NCI-H1694 (cell line): ENCODE results near the gene DCAF11.
A peak's percentile ranks its signal among the peaks of the same experiment; 100 is the strongest.

Source experiments
- DNase-seq: peaks from one replicate; lab custom pipeline; 2025; lab: John Stamatoyannopoulos, UW

DCAF11 gene

GRCh38 chr14:24079491-24080141 lies 35.0 kb upstream of the DCAF11 start:
- peak; percentile 96 for DNase-seq

- DNase-seq = no peak
Measured at GRCh38 chr14:24080142-24080530, 34.4 kb upstream of the DCAF11 start.

DNA sequence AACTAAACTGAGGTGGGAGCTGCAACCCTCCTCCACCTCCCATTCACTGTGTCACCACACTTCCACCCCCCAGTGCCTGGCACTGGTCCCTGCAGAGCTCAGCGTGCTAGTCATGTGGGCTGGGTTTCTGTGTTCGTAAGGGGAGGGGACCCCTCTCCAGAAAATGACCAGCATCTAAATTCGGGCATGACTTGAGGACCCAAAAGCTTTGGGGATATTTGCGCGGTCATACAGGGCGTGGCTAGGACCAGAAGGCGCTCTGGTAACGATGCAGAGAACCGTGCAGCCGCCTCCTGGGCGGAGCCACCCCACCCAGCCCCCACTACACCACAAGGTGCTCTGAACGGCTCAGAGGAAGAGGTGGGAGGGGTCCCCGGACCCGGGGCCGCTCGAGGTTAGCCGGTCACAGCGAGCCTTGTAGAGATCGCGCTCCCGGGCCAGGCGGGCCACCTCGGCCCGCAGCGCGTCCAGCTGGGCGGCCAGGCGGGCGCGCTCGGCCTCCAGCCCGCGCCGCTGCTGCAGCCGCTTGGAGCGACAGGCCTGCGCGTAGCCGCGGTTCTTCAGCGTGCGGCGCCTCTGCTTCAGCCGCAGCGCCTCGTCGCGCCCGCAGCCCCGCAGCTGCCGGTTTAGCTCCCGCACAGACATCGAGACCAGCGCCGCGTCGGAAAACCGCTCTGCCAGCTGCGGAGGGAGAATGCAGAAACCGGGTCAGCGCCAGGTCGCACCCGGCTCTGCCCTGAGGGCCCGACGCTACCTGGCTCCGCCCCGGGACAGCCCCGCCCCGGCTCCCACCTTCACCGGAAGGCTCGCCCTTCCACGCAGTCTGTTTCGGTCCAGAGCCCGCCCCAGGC lies 33.5 kb upstream of the DCAF11 start:
- DNase-seq = peak; percentile 80

DNA sequence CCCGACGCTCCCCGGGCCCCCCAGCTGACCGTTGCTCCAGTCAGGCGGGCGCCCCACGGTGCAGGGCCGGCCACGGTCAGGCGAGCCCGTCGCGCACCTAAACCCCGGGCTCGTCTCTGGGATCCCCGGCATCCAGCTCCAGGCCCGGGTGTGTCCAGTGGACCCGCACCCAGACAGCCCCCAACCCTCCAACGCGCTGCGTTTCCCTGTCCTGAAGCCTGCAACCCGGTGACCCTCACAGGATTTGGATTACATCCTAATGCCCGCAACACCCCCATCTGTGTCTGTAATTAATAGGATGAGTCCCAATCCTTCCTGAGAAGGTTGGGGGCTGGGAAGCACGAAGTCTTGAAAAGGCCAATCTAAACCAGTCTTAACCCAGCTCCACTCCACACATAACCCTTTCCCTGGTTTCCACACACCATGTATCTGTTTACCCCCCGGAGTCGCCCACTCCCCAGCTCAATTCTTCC lies 32.8 kb upstream of the DCAF11 start:
- DNase-seq = no peak

DNA sequence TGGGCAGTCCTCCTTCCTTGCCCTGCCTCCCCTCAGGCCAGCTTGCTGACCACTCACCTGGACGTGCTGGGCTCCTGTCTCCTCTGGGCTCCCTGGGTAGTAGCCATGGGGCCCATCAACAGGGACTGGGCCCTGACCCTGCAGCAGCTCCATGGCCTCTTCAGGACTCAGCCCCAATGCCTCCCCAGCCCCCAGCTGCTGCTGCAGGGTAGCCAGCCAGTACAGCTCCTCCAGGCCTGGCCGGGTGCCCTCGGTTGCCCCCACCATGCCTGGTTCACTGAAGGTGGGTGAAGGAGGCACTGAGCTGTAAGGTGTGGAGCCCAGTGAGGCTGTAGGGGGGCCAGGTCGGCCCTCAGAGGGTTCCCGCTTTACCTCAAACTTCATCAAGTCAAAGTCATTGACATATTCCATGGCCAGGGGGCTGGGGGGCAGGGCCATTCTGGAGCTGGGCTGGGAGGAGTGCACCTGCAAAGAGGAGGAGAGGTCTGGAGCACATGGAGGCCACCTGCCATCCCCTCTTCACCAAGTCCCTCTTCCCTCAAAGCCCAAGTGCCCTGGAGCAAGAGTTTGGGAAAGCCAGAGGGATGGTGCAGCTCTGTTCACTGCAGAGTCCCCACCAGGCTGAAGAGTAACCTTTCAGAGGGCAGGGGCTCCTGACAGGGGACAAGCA lies 32.0 kb upstream of the DCAF11 start:
- DNase-seq = no peak

DNA sequence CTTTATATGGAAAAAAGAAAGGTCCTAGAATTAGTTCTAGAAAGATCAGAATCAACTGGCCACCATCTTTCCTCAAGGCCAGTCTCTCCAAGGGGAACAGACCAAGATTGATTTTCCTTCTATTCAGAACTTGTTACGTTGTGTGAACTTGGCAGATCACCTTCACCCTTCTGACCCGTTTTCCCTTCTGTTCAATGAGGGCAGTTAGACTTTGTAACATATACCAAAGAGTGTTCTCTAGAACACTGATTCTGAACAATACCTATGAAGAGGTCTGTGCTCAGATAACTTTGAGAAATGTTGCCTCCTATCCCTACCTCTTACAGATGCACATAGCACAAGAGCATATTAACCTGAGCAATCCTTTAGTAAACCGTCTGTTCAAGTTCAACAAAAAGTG lies 31.1 kb upstream of the DCAF11 start:
- DNase-seq = no peak

GRCh38 chr14:24084440-24084839 lies 30.1 kb upstream of the DCAF11 start:
- no peak for DNase-seq

DNA sequence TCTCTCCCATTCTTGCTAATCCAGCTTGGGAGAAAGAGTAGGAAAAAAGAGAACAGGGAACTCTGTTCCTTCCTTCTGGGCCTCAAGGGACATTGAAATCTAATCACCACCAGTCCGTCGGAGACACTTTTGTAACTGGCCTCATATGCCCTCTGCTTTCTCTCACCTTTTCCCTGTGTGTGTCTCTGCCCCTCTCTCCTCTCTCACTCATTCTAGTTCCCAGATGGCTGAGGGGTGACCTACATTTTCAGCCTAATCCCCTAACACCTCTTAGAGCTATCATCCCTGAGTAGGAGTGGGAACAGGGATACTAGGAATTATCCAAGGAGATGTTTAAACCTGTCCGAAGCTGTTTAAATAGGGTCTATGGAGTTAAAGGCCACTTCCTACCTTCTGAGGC lies 29.4 kb upstream of the DCAF11 start:
- DNase-seq = no peak

- DNase-seq = no peak
Measured at GRCh38 chr14:24086193-24086955, 28.2 kb upstream of the DCAF11 start.

- no peak for DNase-seq
Measured at GRCh38 chr14:24087004-24087403, 27.6 kb upstream of the DCAF11 start.

DNA sequence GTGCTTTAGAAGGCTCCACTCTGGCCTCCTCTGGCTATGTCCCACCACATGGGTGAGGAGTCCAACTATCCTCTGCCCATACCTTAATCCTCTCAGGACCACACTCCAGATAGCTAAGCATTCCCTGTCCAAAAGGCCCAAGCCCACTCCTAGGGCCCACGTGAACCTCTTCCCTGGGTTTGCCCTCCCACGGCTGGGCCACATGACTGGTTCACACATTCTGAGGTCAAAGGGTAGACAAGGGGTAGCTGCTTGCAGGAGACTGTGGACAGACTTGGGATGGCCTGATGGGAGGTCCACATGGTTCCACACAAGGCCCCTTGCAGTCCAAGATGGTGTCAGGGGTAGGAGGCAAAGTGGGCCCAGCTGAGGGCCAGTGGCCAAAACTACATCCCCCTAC lies 26.5 kb upstream of the DCAF11 start:
- no peak for DNase-seq

DNA sequence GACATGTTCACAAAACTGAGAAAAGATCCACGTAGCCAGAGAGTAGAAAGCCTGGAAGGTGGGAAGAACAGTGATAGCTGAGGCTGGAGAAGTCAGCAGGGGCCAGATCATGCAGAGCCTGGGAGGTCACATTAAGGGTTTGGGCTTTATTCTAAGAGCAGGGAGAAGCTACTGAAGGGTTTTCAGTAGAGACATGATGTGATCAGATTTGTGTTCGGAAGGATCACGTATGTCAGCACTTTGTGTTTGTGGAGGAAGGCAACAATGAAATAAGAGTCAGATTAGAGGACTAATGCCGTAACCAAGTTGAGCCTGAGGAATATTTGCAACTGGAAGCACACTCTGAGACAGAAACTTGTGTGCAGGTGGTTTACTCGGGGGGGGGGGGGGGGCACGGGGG lies 24.7 kb upstream of the DCAF11 start:
- DNase-seq = no peak

DNA sequence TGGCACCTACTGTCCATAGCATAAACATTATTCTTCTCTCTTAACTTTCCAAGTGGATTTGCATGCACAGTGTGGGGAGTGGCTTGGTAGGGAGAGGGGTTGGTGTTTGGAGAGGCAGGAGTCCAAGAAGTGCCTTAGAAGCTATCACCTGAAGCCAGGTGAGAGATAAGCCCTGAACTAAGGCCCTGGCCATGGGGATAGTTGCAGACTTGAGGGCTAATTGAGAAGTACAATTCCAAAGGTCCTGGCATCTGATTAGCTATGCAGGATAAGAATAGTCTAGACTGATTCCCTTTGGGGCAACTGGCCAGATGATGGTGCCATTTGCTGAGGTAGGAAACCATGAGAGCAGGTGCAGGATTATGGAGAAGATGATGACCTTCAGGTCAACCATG lies 22.5 kb upstream of the DCAF11 start:
- no peak for DNase-seq

DNA sequence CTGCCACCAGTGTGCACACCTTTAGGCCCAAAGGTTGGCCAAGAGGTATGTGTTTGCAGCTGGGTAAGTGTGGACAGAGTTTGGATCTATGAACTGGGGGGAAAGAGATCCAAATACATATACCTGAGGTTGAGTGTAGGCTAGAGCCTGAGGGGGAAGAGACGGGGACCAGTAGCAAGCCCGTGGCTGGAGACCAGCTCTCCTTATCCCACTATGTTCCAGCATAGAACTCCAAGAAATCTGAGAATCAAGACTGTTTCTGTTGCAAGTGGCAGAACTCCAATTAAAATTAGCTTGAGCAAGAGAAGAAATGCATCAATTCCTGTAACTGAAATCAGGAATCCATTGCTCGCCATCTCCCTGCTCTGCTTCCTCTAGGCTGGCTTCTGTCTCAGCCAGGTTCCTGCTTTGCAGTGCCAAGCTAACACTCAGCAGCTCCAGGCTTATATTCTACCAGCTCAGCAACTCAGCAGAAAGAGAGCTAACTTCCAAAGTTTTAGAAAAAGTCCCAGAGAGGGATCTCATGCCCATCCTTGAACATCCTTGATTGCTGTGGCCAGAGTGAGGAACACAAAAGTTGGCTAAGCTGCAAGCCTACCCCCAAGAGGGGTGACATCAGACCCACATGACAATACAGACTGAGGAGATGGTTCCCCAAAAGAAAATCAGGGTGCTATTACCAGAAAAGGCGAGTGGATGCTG lies 21.9 kb upstream of the DCAF11 start:
- DNase-seq = no peak

DNA sequence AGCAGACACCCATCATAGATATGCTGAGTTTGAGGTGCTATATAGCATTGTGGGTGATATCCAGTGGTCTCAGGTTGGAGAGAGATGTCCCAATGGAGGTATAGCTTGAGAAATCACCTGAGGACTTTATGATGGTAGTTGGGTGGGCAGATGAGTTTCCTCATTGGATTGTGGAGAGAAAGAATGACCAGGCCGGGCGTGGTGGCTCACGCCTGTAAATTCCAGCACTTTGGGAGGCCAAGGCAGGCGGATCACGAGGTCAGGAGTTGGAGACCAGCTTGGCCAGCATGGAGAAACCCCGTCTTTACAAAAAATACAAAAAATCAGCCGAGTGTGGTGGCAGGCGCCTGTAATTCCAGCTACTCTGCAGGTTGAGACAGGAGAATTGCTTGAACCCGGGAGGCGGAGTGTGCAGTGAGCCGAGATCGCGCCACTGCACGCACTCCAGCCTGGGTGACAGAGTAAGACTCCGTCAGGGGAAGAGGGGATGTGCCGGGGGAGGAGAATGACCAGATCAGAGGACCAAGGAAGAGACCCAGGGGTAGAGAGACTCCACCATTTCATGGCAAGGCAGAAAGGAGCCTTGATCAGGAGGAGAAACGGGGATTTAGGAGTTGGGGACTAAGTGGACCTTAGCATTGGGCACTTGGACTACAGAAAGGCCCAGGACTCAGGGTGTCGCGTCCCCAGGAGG lies 21.2 kb upstream of the DCAF11 start:
- no peak for DNase-seq

DNA sequence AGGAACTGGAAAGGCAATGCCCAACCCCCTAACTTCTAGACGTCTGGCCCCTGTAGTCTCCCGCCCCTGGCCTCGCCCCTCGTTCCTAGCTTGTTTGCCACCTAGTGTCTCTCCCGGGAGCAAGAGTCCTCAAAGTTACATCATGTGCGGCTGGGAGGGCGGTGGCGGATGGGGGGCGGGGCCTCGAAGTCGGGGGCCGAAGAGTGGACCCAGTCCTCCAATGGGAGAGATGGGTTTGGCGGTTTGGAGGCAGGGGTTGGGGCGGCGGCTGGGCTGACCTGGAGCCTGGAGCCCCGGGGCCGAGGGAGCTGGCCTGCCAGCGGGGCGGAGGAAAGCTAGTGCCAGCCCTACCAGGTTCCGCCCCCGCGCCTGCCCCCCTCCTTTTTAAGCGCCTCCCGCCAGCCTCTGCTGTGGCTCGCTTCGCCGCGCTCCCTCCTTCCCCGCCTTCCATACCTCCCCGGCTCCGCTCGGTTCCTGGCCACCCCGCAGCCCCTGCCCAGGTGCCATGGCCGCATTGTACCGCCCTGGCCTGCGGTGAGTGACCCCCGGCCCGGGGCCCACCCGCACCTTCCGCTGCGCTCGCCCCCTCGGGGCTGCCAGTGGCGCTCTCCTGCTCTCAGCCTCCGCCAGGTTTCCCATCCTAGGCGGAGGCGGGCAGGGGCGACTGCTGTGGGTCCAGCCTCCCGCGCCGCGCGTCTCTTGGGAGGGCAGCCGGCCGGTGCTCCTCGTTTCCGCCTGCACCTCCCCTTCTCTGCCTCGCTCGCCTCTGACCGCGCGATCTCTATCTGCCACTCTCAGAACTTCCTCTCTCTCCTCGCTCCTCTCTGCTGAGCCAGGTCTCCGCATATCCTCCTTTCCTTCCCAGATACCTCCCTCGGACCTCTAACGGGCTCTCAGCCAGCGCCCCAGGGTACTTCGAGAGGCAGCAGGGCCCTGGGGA lies 20.4 kb upstream of the DCAF11 start, which contains the start of gene PCK2:
Gene PCK2, plus strand, starts transcription at position 411 of the 940 bp plus-strand sequence. Its CDS starts 95 bp downstream, at position 506.
- DNase-seq = peak; percentile 60

GRCh38 chr14:24094841-24095270 lies 19.7 kb upstream of the DCAF11 start:
- DNase-seq = no peak

DNA sequence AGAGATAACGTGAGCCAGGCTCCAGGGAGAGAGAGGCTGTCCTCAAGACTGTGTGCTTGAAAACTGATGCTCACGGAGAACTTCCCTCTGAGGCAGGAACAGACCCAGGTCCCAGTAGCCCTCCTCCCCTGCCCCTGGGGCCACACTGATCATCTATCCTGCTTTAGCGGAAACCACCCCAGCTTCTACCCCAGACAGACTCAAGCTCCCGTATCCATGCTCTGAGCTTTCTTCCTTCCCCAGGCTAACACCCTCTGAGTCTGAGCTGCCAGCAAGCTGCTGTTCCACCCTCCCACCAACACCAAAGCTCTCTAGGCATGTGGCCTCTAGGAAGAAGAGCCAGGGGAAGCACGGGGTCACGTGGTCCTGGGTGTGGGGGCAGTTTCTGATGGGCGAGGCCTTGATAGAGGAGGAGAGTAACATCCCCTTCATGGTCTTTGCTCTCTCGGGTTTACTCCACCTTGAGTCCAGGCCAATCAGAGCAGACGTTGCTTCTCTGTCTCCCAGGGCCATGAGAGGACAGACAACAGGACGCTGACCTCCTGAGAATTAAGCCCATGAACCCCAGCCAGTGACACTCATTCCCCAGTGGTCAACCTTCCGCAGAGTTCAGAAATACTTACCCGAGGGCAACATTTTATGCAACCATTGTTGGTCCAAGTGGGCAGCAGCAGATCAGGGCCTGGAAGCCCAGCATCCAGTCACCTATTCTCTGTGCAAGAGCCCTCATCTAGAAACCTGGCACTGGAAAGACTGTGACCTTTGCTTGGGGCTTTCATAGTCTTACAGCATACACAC lies 19.1 kb upstream of the DCAF11 start:
- DNase-seq = no peak
